H1 (cell line): ENCODE measurements around the gene USP36.

Source experiments
- BCL11A ChIP-seq, 2 experiments: IDR thresholded peaks; one replicate each; pipeline ENCODE4 v1.6.1; 2011; ENCODE audit warnings: low read depth in 2 of 2, low read length in 2 of 2, mild to moderate bottlenecking in 2 of 2
- CBX5 ChIP-seq: fragments of 300-800, 300-1000 bp; sonication (generic); IDR thresholded peaks from 2 replicates; pipeline ENCODE4 v1.7.1; 2016; ENCODE audit warnings: antibody characterized with exemption, low read length, low read depth
- EZH2 ChIP-seq: fragments of 200-600 bp; sonication (generic); IDR thresholded peaks from 2 replicates; pipeline ENCODE4 v1.7.1; 2012; ENCODE audit warnings: low read depth, mild to moderate bottlenecking, moderate library complexity, low read length, inconsistent platforms; ENCODE audit not compliant: severe bottlenecking
- HDAC6 ChIP-seq: IDR thresholded peaks from one replicate; pipeline ENCODE4 v1.7.1; 2012; ENCODE audit warnings: low read depth, mild to moderate bottlenecking, inconsistent platforms, low read length, moderate library complexity
- JUND ChIP-seq: IDR thresholded peaks from 2 replicates; pipeline ENCODE4 v1.6.1; 2011; ENCODE audit warnings: mild to moderate bottlenecking, improper control_type of control experiment, low read length
- NANOG ChIP-seq: IDR thresholded peaks from 2 replicates; pipeline ENCODE4 v1.6.1; 2011; ENCODE audit warnings: low read length, low read depth, mild to moderate bottlenecking, inconsistent platforms; ENCODE audit not compliant: insufficient read depth, poor library complexity, severe bottlenecking
- POLR2A ChIP-seq, 2 experiments: IDR thresholded peaks; 1 replicate in 1 of 2; 2 replicates in 1 of 2; pipeline ENCODE4 v1.6.1; 2011; ENCODE audit warnings: low read depth in 2 of 2, low read length in 2 of 2, mild to moderate bottlenecking in 2 of 2; ENCODE audit errors: control extremely low read depth in 1 of 2
- POLR2AphosphoS5 ChIP-seq: IDR thresholded peaks from 2 replicates; pipeline ENCODE4 v1.6.1; 2011; ENCODE audit warnings: low read depth, low read length
- RFX5 ChIP-seq: IDR thresholded peaks from 2 replicates; pipeline ENCODE4 v1.6.1; 2011; ENCODE audit warnings: low read depth, low read length, improper control_type of control experiment, borderline replicate concordance
- TF ChIP-seq, protein P1 (sequence below), 3 experiments: IDR thresholded peaks; 1 replicate in 2 of 3; 2 replicates in 1 of 3; pipeline versions ENCODE4 v1.5.1 to v1.6.1; 2011; ENCODE audit warnings: low read length in 3 of 3, mild to moderate bottlenecking in 3 of 3, inconsistent platforms in 2 of 3, low read depth in 1 of 3, moderate library complexity in 1 of 3; ENCODE audit not compliant: insufficient read depth in 1 of 3; ENCODE audit errors: control extremely low read depth in 1 of 3
- TF ChIP-seq, protein P2 (sequence below): IDR thresholded peaks from 2 replicates; pipeline ENCODE4 v1.6.1; 2012; ENCODE audit warnings: inconsistent platforms

DNA sequence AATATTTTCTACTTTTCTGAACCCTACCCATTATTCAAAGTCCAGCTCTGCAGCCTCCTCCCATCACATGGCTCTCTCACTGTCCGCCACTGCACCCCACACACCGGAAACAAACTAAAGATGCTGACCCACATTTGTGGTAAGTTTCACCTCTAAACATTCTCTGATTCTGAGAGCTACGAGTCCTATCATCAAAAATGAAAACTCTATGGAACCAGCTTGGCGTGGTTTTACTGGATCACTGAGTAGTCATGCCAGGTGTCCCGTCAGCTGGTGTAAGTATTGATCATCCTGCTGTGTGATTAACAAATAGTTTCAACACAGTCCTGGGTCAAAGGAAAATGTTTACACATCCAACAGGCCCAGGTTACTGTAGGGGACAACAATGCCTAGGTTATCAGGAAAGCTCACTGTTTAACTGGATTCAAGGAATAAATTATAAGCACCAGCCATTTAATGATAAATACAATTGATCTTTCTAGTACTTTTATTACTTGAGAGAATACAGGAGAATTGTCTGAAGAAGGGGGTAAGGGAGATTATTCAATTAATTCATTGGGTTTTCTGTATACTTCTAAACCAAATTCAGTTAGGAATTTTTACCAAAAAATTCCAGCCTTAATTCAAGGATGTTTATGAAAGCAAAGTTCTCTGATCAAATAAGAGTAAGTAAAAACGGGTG, 92.4 kb downstream of the USP36 start:
- no peak for TF ChIP-seq RFX5
- TF ChIP-seq, protein P1, sequence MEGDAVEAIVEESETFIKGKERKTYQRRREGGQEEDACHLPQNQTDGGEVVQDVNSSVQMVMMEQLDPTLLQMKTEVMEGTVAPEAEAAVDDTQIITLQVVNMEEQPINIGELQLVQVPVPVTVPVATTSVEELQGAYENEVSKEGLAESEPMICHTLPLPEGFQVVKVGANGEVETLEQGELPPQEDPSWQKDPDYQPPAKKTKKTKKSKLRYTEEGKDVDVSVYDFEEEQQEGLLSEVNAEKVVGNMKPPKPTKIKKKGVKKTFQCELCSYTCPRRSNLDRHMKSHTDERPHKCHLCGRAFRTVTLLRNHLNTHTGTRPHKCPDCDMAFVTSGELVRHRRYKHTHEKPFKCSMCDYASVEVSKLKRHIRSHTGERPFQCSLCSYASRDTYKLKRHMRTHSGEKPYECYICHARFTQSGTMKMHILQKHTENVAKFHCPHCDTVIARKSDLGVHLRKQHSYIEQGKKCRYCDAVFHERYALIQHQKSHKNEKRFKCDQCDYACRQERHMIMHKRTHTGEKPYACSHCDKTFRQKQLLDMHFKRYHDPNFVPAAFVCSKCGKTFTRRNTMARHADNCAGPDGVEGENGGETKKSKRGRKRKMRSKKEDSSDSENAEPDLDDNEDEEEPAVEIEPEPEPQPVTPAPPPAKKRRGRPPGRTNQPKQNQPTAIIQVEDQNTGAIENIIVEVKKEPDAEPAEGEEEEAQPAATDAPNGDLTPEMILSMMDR (IDR thresholded peaks at IDR 0.05; ENCODE audit: control extremely low read depth in 1 of 3, insufficient read depth in 1 of 3, low read depth in 1 of 3, low read length in 3 of 3): no peak
- TF ChIP-seq NANOG: no peak
- TF ChIP-seq EZH2: no peak
- no peak for TF ChIP-seq JUND
- no peak for TF ChIP-seq HDAC6
- TF ChIP-seq BCL11A (IDR thresholded peaks at IDR 0.05; ENCODE audit: low read depth in 2 of 2, low read length in 2 of 2): no peak
- no peak for TF ChIP-seq POLR2AphosphoS5
- TF ChIP-seq, protein P2, sequence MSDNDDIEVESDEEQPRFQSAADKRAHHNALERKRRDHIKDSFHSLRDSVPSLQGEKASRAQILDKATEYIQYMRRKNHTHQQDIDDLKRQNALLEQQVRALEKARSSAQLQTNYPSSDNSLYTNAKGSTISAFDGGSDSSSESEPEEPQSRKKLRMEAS: no peak
- TF ChIP-seq POLR2A (IDR thresholded peaks at IDR 0.05; ENCODE audit: control extremely low read depth in 1 of 2, low read depth in 2 of 2, low read length in 2 of 2): no peak
- no peak for TF ChIP-seq CBX5
